ENCODE results near the gene CXCR5. TPM values are rescaled to one million over a fixed set of nuclear protein-coding genes. Genes with fewer than 3 reads are reported as not detected.

Gene CXCR5
- total and polyA plus RNA-seq, 2 of the 4 experiments (the other 2 are of a cell fraction), result not detected

GRCh38 chr11:118922745-118923627 is 39.3 kb downstream of the CXCR5 start:
- Histone ChIP-seq H3K27ac (ENCODE audit: insufficient read depth, low read length) (peak overlapping the region; percentile 99), H4K8ac (ENCODE audit: low read depth in 2 of 2, low read length in 2 of 2) (peak overlapping the region; percentile 11 to 55; a peak in 2 of 4 replicates), H2AK5ac (ENCODE audit: low read depth, low read length) (peak overlapping the region; percentile 97), H3K27me3 (ENCODE audit: control insufficient read depth, insufficient read depth, low read length) (no peaks in the 10 kb centered on the region), H3K9ac (ENCODE audit: low read depth, low read length) (peak overlapping the region; percentile 100), H3K4ac (ENCODE audit: low read depth, low read length) (peak overlapping the region; percentile 97), H3K18ac (ENCODE audit: low read depth, low read length) (no peak overlapping the region), H2BK120ac (ENCODE audit: low read depth, low read length) (peak overlapping the region; percentile 76), H3K4me1 (ENCODE audit: control insufficient read depth, insufficient read depth, low read length) (peaks cover 26% of the 10 kb centered on the region), H3K79me1 (ENCODE audit: low read depth in 1 of 2, low read length in 2 of 2) (peaks cover 8 to 50% of the 10 kb centered on the region in 2 experiments; a peak in 3 of 4 replicates), H2BK5ac (ENCODE audit: low read depth, low read length, poor library complexity, severe bottlenecking) (peak overlapping the region; percentile 92), H3K23ac (ENCODE audit: low read depth, low read length) (peak overlapping the region; percentile 99), H4K91ac (ENCODE audit: insufficient read depth, low read depth, low read length) (peak overlapping the region; percentile 94), H4K20me1 (ENCODE audit: insufficient read depth, low read length) (peaks cover 61% of the 10 kb centered on the region), H3K9me3 (ENCODE audit: control insufficient read depth, insufficient read depth, low read length) (no peaks in the 10 kb centered on the region), H3K4me2 (ENCODE audit: low read depth, low read length) (peak overlapping the region; percentile 91), H3K56ac (ENCODE audit: extremely low read depth, insufficient read depth, low read length) (peak overlapping the region; percentile 60; the same call in 1 of the 2 replicates), H2AK9ac (replicated peaks; ENCODE audit: low read depth, low read length, poor library complexity) (peak overlapping the region; percentile 63), H3K9me1 (ENCODE audit: insufficient read depth, low read length) (no peaks in the 10 kb centered on the region), H4K5ac (ENCODE audit: low read depth, low read length) (no peak overlapping the region), H2BK20ac (ENCODE audit: low read depth, low read length) (no peak overlapping the region), H2BK15ac (ENCODE audit: low read depth, low read length) (no peak overlapping the region), H2AFZ (replicated peaks; ENCODE audit: low read length, poor library complexity) (peak overlapping the region; percentile 13), H3K14ac (replicated peaks; ENCODE audit: low read depth, low read length) (peak overlapping the region; percentile 99), H3K4me3 (ENCODE audit: insufficient read depth, low read depth, low read length) (peak overlapping the region; percentile 99), H3K36me3 (ENCODE audit: control insufficient read depth, insufficient read depth, low read length) (no peaks in the 10 kb centered on the region)
- ATAC-seq (ENCODE audit: low read depth), result no peak
- in situ Hi-C loops (cut with MboI; ENCODE audit: low sequenced_read_pairs) (no loop called here), dilution Hi-C loops (cut with HindIII; ENCODE audit: low sequenced_read_pairs, unreplicated experiment) (no loop called here), intact Hi-C loops (cut with micrococcal nuclease) (no loop called here)
- ChIA-PET POLR2A (ENCODE audit: unreplicated experiment) (interaction anchor here (1.9 kb wide), 1 partner anchor 13 kb away, joined by 13 read pairs; no protein-coding TSS in a partner anchor), CTCF (interaction anchor here (1.1 to 1.6 kb wide), 2 partner anchors 14 to 132 kb away, joined by 4 read pairs; partner anchors contain the start of gene DDX6)
- BruUV-seq (replicated peaks), result no TSS peak
- no peak for TF ChIP-seq POLR2A (IDR thresholded peaks at IDR 0.05; ENCODE audit: low read depth, low read length)
- TF ChIP-seq USF2 (IDR thresholded peaks at IDR 0.05; ENCODE audit: low read depth, low read length), result no peak
- TF ChIP-seq NFE2L2 (IDR thresholded peaks at IDR 0.05; ENCODE audit: low read depth, low read length), result no peak
- TF ChIP-seq FOS (IDR thresholded peaks at IDR 0.05; ENCODE audit: low read depth, low read length), result no peak
- TF ChIP-seq CTCF (conservative IDR thresholded peaks at IDR 0.05; ENCODE audit: low read depth, low read length), result no peak
- TF ChIP-seq CEBPB (IDR thresholded peaks at IDR 0.05; ENCODE audit: low read depth, low read length), result no peak
- TF ChIP-seq CHD1 (IDR thresholded peaks at IDR 0.05; ENCODE audit: low read depth, low read length), result no peak
- no peak for TF ChIP-seq MAFK (IDR thresholded peaks at IDR 0.05; ENCODE audit: low read depth, low read length)
- no peak for TF ChIP-seq BHLHE40 (IDR thresholded peaks at IDR 0.05; ENCODE audit: low read depth, low read length)
- no peak for TF ChIP-seq MAZ (IDR thresholded peaks at IDR 0.05; ENCODE audit: borderline replicate concordance, low read depth, low read length)
- TF ChIP-seq SMC3 (IDR thresholded peaks at IDR 0.05; ENCODE audit: low read depth, low read length), result no peak
- TF ChIP-seq RAD21 (IDR thresholded peaks at IDR 0.05; ENCODE audit: low read length), result no peak
- TF ChIP-seq RFX5 (IDR thresholded peaks at IDR 0.05; ENCODE audit: low read depth, low read length), result no peak
- 37% methylated on average over 4 of the region's 9 CpGs; no CpG with 5 or more reads in 1 of the 2 experiments for WGBS, 2 experiments (ENCODE audit: extremely low coverage in 2 of 2, insufficient read length in 1 of 2)
- DNase-seq, result no peak
